HG03064 (cell line): ENCODE results near the gene CUEDC1.

Source experiments
- ATAC-seq: cut with Tn5 transposase; IDR thresholded peaks from one replicate; pipeline ENCODE4 v1.9.1; 2021; ENCODE audit warnings: low read depth; ENCODE audit not compliant: unreplicated experiment

Gene CUEDC1

DNA sequence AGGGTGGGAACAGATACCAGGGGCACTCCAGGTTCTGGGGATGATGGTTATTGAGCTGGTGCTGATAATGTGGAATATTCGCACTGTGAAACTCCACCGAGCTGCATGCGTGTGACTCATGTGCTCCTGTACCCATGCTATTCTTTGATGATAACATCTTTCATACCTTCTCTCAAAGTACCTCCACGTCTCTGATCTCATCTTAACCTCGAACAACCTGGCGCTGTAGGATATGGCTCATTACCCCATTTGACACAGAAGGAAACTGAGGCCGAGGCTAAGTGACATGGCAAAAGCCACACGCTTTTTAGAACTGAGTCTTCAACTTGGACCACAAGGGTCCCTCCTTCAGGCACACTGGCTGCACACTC, 75.1 kb downstream of the CUEDC1 start:
- ATAC-seq, result no peak

DNA sequence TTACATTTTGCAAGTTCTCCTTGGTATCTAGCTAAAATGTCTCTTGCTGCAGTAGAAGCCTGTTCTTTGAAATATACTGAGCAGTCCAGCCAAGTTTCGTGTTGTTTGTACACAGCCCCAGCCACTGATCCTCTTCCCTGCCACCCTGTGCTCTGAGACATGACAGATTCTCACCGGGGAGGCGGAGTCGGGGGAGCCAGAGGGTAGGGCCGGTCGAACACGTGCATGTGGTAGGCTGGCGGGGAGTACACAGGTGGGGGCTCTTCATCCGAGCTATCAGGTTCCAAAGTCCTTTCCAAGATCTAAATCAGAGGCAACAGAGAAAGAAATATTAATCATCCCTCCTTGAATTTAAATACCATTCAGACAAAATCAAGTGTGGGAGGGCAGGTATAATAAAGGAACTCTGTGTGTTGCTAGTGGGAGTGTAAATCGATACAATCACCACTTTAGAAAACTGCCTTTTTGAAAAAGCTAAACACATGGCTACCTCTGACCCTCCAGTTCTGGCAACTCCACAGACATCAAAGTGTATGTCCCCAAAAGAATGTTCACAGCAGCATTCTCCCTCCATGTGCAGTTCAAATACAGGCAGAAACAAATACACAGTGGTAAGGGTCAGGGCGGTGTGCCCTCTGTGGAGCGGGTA, 75.7 kb downstream of the CUEDC1 start:
- ATAC-seq, result no peak

DNA sequence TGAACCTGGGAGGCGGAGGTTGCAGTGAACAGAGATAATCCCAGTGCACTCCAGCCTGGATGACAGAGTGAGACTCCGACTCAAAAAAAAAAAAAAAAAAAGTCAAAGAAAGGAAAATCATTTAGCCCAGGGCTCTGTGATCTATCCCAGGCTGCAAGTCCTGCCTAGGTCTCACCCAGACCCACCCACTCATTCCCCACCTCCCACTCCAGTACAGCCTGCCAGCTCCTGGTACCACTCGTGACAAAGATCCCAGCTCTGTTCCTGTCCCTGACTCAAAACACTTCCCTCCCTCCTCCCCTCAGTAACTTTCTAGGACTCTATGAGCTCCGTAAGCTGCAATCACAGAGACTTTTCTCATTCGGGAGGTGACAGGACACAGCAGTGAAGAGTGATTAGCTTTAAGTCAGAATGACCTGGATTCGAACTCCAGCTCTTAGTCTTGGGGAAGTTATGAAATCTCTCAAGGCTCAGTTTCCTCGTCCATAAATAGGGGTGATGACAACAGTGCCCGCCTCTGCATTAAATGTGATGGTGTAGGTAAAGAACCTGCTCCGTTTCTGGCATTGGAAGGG, 77.3 kb downstream of the CUEDC1 start:
- ATAC-seq, result no peak

DNA sequence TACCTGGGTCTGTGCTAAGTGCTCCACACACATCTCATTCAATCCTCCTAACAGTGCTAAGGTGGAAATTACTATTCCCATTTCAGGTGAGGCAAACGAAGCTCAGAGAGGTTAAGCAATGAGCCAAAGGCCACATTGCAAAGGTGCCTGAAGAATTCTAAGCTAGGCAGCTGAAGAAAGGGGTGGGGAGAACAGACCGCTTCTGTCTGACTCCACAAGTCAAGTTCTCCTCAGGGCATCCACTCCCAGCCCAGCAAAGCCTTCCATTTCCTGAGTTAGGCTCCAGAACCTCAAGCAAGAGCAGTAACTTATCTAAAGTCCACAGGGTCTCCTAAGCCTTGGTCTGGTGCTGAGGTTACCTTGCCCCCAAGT, 78.4 kb downstream of the CUEDC1 start:
- ATAC-seq, result no peak

DNA sequence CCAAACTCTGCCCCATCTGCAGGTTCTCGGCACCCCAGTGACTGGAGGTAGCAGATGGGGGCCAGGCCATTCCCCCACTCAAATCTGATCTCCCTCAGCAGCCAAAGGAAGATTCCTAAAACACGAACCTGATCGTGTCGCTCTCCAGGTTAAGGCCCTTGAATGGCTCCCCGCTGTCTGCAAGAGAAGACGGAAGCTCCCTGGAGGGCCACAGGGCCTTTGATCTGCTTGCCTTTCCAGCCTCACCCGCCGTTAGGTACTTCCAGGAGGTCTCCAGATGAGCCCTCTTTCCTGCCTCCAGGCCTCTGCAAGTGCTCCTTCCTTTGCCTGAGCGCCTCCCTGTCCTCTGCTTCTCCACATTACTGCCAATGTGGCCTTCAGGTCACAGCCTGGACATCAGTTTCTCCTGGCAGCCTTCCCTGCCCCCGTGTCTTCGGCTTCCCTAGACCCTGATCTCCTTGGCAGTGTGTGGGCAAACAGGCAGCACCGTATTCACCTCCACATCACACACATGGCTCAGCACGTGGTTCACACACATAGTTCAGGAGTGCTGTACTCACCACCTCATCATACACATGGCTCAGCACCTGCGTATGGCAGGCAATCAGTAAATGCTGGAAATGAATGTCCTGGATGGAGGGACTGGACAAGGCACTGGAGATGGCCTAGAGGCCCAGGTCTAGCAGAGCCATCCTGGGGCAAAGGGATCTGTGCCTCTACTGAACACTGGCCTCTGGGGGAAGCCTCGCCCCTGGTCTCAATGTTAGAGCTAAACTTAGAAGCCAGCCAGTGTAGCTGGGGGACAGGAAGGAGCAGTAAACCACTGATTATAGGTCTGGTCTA, 79.0 kb downstream of the CUEDC1 start:
- no peak for ATAC-seq

DNA sequence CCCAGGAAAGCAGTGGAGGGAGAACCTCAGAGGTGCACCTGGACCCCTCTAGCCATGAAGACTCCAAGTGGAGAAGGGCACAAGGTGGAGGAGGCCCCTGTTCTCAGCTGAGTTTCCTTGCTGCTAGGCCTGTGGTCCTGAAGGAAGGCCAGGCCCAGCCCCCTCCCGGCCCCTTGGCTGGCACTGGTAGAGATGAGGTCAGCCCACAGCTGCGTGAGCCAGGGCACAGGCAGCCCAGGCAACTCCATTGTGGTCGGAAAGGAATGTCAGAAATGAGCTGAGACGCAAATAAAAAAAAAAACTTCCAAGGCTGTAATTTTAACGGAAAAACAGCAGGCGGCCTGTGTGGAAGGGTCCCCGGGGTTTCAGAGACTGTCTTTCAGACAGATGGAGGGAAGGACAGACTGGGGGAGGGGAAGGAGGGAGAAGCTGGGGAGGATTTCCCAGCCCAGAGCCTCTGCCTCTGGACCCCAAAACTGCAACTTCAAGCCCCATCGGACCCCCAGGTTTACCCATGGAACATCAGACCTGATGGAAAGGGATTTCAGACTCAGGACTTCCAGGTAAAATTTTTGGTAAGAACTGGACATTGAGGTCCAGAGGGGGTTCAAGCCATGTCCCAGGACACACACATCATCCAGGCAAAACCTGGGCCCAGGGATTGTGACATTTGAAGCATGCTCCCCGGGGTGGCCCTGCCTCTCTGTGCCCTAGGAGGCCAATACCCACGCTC, 79.8 kb downstream of the CUEDC1 start:
- ATAC-seq, result no peak

DNA sequence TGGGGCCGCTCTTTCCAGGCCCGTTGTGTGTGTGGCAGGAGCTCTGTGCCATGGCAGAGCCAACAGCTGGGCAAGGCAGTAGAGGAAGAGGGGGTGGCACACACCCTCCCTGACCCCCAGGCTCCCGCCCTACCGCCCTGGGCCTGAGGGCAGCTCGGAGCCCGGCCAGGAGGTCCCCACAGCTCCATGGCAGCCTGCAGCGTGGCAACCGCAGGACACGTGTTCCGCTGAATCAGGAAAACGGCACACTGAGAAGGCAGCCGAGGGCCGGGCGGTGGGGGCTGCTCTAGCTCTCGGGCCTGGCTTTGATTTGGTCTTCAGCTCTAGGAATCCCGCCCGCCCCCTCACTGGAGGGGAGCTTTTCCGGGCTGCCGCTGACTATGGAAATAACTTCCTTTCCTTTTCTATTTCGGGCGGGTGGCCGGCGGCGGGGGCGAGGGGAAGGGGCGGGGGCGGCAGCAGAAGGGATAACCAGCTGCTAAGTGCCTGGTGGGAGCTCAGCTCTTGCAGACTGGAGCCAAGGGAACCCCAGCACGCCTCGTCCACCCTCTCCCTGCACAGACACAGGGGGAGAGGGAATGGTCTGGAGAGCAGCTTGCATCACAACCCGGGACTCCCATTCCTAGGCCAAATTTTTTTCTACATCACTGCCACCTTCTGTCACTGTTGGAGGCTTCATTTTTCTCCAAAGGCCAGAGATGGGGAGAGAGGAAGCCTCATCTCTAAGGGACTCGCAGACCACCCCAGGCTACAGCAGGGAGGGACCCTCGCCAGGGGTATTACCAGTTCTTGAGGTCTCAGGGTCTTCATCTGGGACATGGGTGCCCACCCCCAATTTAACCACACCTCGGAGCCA, 80.5 kb downstream of the CUEDC1 start:
- no peak for ATAC-seq

DNA sequence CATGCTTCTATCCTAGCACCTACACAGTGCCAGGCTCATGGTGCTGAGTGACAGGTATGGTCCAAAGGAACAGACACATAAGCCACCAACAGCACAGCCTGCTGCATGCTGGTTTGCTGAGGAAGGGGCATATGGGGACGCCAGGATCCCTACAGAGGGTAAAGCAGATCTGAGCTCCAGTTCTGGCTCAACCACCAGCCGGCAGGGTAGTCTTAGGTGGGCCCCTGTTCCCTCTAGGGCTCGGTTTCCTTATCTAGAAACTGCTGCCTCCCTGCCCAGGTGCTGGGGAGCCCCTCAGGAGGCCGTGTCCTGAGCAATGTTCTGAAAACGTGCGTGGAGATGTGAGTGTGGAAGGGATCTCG, 81.2 kb downstream of the CUEDC1 start:
- ATAC-seq, result no peak

DNA sequence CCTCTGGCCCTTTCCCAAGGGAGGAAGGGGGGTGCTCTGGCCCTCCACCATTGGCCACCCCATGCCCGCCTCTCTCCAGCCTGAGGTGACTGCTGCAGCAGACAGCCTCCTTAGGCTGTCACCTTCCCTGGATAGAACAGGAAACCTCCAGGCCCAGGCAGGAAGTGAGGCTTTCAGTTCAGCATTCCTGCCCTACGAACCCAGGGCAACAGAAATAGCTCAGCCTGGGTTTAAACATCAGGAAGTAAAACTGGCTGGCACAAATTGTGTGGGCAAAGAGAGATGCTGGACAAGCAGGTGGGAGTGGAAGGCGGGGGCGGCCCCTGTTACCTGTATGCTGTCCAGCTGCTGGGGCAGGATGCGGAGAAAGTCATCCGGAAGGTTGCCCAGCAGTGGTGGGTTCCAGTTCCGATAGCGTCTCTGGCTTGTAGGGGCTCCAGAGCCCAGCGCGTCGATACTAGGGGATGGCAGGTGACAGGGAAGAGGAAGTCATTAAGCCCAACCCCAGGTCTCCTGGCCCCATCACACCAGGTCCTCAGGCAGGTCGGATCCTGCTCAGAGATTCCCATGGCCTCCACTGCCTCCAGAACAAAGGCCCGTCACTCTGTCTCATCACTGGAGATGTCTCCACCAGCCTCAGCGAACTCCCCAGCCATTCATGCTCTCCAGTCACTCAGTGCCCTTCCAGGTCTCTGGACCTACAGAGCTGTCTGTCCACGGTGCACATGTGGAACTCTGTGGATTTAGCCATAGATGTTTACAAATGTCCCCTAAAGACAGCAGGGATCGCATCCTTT, 81.8 kb downstream of the CUEDC1 start:
- ATAC-seq, result no peak

DNA sequence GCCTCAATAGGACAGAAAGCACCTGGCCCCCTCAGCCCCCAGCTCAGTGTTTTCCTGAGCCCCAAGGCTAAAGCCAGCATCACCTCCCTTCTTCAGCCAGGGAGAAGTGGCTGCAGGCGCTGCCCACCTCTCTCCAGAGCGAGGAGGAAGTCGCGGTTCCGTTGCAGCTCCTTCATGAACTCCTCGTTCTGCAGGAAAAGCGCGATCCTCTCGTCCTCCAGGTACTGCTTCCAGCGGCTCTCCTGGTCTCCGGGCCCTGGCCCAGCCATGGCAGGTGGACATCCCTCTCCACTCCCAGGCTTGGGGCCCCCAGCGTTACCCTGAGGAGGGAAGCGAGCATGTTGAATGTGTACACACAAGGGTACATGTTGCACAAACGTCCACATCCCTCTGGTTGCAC, 82.7 kb downstream of the CUEDC1 start:
- no peak for ATAC-seq

DNA sequence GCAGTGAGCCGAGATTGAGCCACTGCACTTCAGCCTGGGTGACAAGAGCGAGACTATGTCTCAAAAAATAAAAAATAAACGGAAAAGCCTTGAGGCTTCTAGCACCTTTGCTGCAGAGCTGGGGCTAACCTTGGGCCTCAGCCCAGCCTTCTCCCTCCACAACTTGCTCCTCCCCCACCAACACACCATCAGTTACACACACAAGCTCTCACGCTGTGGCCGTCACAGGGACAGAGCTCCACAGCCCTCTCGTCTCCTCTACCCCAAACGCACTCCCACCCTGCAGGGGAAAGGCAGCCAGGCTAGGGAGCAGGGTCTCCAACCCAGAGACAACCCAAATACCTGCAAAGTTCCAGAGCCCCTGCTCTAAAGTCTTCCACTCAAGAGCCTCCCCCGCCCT, 83.3 kb downstream of the CUEDC1 start:
- no peak for ATAC-seq

DNA sequence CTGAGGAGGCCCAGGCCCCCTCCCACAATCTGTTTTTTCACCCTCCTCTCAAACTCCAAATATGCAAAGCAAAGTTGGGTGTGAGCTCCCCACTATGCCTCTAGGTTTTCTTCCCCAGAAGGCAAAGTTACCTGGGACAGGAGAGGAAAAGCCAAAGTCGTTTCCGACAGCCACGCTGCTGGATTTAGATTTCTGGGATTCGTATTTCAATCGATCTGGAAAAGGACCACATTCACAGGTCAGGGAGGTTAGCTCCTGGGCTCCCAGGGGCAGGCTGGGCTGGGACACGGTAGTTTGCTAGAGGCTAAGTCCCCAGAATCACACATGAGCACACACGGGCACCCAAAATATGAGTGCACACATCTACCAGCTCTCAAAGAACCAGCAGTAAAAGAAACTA, 84.1 kb downstream of the CUEDC1 start:
- ATAC-seq, result no peak

DNA sequence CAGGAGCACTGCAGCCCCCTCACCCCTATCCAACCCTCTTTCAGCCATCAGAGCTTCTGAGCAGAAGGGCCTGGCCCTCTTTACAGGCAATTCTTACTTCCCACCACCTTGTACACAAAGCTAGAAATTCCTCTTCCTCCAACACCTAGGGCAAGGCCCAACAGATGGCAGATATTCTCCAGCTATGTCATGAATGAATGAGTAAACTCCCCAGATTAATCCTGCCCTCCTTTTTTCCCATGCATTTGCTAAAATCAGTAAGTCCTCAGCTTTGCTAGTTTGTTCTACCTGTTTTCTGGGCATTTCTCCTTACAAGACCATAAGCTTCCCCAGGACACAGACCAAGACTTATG, 85.0 kb downstream of the CUEDC1 start:
- ATAC-seq, result no peak

DNA sequence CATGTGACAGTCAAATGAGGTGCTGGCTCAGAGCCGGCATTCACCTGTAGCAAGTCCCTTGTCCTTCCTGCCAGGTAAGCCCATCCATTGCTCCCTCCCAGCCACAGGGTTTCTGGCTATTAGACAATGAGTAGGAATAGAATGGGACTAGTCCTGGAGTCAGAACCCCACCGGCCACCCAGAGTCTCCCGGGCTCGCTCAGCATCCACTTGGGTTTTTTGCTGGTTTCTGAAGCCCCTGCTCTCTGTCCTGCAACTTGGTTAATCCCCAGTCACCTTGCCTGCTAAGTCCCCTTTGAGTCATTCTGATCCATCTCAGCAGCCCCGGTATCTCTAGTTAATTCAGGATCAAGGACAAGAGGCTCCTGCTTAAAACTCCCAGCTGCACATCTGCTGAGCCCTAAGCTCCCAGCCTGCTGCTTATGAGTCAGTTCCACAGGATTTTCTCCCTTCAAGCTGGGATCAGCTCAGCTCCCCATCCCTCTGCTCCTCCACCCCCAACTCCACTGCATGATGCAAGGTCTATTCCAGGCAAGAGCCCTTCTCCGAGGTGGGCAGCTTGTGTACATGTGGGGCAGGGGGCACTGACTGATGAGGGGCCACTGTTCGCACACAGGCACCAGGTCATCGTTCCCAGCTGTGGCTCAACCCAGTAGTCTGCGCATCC, 85.5 kb downstream of the CUEDC1 start:
- no peak for ATAC-seq

DNA sequence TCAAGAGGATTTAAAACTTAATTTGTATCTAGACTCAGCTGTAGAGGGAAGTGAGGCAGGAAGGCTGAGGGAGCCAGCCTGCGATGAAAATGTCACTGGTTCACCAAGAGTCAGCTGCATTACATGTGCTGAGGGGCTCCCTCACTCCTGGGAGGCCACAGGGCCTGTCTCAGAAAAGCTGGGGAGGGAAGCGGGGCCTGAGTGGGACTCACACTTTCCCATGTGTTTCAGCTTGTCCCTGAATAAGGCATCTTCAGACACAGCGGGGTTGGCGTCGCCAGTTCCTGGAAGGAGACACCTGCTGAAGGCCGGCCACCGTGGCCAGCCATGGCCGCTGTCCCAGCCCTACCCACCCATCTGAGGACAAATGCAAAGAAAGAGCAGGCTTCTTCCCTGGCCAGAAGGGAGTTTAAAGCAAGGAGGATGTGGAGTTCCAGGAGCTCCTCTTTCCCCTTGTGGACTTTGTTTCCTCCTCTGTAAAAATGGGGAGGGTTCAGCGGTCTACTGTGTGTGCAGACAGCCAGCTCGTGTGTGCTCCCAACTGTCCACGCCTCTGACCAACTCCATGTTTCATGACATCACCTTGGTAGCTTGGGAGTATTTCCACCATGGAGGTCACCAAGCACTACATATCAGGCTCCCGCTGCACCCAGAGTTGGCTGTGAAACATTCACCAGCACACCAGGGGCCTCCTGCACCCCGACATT, 86.1 kb downstream of the CUEDC1 start:
- no peak for ATAC-seq

DNA sequence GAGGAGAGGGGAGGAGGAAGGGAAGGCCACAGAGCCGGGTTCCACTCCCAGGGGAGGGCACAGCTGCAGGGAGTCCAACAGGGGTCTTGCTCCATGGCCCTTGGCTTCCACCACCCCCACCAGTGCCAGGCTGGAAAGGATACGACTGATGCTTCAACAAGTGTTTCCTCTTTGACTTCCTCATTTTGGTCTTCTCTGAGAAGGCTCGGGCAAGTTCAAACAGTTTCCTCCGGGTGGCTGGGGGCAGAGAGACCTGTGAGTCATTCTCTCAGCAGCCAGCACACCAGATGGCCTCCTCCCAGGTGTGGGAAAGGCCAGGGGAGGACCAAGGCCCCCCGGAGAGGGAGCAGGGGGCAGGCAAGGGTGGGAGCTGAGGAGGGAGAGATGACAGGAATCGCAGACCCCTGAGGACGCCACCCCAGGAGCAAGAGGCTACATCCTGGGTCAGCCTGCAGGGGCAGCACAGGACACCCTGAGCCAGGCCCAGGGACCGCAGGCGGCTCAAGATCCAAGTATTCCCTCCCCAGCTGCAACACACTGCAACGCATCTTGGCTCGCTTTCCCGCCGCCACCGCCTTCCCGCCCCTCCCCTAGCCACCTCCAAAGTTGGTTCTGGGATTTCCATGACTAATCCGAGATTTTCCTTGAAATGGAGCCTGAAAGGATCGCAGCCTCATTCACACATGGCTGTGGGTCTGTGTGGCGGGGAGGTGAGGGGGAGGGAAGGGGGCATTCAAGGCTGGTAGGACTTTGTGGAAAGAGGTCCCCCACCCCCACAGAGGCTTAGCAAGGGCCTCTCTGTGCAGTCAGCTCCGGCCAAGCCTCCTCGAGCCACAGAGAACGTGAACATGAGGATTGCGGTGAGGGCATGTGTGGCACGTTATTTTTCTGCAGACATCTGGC, 87.0 kb downstream of the CUEDC1 start:
- ATAC-seq, result peak; percentile 73

DNA sequence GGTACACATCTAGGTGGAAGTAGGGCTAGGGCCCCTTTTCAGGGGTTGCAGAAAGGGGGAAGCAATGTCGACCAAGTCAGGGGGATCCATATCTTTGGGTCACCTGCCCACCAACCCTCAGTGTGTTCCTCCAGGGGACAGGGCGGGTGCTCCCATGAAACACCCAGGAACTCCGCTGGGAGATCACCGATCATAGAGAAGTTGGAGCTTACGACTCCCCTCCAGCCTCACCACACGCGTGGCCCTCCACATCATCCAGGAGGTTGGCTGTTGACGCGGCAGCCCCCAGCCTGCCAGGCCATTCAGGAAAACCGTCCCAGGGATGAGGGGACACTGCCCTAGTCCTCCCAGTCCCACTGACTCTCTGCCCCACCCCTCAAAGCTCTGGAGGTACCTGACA, 88.1 kb downstream of the CUEDC1 start:
- no peak for ATAC-seq

DNA sequence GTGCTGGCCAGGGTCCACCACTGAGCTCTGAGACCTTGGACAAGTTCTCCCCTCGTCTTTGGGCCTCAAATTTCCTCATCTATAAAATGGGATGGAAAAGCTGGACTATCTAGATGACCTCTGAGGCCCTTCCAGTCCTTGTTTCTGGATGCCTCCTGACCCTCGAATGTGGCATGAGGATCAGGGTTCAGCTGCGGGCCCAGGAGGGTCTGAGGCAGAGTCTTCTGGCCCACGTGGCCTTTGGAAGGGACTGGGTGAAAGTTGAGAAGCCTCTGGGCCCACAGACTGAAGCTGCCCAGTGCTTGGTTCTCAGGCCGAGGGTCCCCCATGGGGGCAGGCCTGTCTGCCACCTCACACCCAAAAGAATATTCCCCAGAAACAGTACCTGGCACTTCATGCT, 88.5 kb downstream of the CUEDC1 start:
- ATAC-seq, result no peak
